Ectodermal cell (in vitro differentiated cells): ENCODE measurements around the gene CACNG4.

Experiments
- H3K27ac ChIP-seq: 2 replicates; pipeline ENCODE4 v1.7.0; 2013; ENCODE audit warnings: mild to moderate bottlenecking, low read depth, low read length; ENCODE audit not compliant: insufficient read depth, poor library complexity, severe bottlenecking
- H3K27me3 ChIP-seq: 2 replicates; pipeline ENCODE4 v1.7.0; 2013; ENCODE audit warnings: mild to moderate bottlenecking, low read length; ENCODE audit not compliant: insufficient read depth, control insufficient read depth, poor library complexity, severe bottlenecking
- H3K36me3 ChIP-seq: one replicate; pipeline ENCODE4 v1.7.0; 2013; ENCODE audit warnings: low read length; ENCODE audit not compliant: control insufficient read depth, insufficient read depth
- H3K4me1 ChIP-seq: one replicate; pipeline ENCODE4 v1.7.0; 2013; ENCODE audit warnings: low read length; ENCODE audit not compliant: control insufficient read depth, insufficient read depth
- H3K4me3 ChIP-seq: 2 replicates; pipeline ENCODE4 v1.7.0; 2013; ENCODE audit warnings: low read depth, low read length, control low read depth; ENCODE audit not compliant: insufficient read depth
- H3K9me3 ChIP-seq: 2 replicates; pipeline ENCODE4 v1.7.0; 2013; ENCODE audit warnings: mild to moderate bottlenecking, low read length, moderate library complexity; ENCODE audit not compliant: control insufficient read depth
- WGBS, 2 experiments: methylation state at CpG; one replicate each; pipeline ENCODE4 v1.1.7; 2013; ENCODE audit warnings: missing lambda C conversion rate in 2 of 2; 5-methylcytosine and 5-hydroxymethylcytosine counted together

CACNG4 gene

GRCh38 chr17:67071595-67071994 is 107.1 kb downstream of the CACNG4 start:
- Histone ChIP-seq H3K4me3 (no peak overlapping the region), H3K9me3 (no peaks in the 10 kb centered on the region), H3K4me1 (no peaks in the 10 kb centered on the region), H3K27me3 (no peaks in the 10 kb centered on the region), H3K27ac (no peak overlapping the region), H3K36me3 (no peaks in the 10 kb centered on the region)

GRCh38 chr17:67072885-67073284 is 108.4 kb downstream of the CACNG4 start:
- H3K9me3 ChIP-seq: no peaks in the 10 kb centered on the region
- H3K27ac ChIP-seq: no peak overlapping the region
- WGBS, 2 experiments: 92 to 94% methylated on average over 2 to 3 of the region's 3 CpGs
- H3K36me3 ChIP-seq: no peaks in the 10 kb centered on the region
- H3K4me1 ChIP-seq: no peaks in the 10 kb centered on the region
- H3K27me3 ChIP-seq: no peaks in the 10 kb centered on the region
- H3K4me3 ChIP-seq: no peak overlapping the region

DNA sequence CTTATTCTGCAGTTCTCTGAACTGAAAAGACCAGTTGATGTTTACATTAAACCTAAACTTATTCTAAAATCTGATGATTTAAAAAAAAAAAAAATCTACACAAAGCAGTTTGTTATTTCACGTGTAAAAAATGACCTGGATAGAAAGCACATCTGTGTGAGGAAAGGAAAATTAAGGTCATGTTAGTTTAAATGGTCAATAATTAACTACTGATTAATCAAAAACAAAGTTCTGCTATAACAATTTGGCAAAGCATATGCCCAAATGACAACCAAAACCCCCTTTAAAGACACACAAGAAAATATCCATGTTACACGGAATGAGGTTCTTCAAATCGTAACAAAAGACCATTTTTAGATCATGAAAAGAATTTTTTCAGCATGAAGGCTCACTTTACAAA is 110.3 kb downstream of the CACNG4 start:
- 81 to 91% methylated on average over 2 of the region's 3 CpGs for WGBS, 2 experiments
- H3K27ac ChIP-seq: no peak overlapping the region
- H3K27me3 ChIP-seq: no peaks in the 10 kb centered on the region
- H3K36me3 ChIP-seq: no peaks in the 10 kb centered on the region
- H3K4me3 ChIP-seq: no peak overlapping the region
- H3K9me3 ChIP-seq: no peaks in the 10 kb centered on the region
- no peaks in the 10 kb centered on the region for H3K4me1 ChIP-seq

GRCh38 chr17:67076290-67076689 is 111.8 kb downstream of the CACNG4 start:
- Histone ChIP-seq H3K4me1 (no peaks in the 10 kb centered on the region), H3K27ac (no peak overlapping the region), H3K4me3 (no peak overlapping the region), H3K36me3 (no peaks in the 10 kb centered on the region), H3K27me3 (no peaks in the 10 kb centered on the region), H3K9me3 (no peaks in the 10 kb centered on the region)
- 92 to 94% methylated on average over 7 of the region's 7 CpGs for WGBS, 2 experiments

DNA sequence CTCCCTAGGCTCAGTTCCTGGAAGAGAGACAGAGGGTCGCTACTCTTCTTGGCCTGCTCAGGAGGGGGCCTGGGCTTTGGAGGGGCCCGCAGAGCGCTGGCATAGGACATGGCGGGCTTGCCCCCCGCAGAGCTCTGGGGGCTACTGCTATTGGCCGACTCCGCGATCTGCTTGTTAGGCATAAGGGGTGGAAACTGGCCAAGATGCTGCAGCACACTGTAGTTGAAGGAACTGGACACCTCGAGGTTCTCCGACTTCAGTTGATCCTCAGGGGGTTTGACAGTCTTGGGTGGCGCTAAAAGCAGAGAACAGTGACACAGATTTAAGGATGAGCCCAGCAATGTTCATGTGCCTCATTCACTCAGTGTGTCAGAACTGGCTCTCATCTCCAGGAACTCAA is 113.8 kb downstream of the CACNG4 start:
- 95 to 96% methylated on average over 11 of the region's 11 CpGs for WGBS, 2 experiments
- no peak overlapping the region for H3K27ac ChIP-seq

GRCh38 chr17:67079491-67079890 is 115.0 kb downstream of the CACNG4 start:
- WGBS, 2 experiments: 93% methylated on average over 2 of the region's 2 CpGs
- H3K9me3 ChIP-seq: no peaks in the 10 kb centered on the region
- H3K4me3 ChIP-seq: no peak overlapping the region
- H3K36me3 ChIP-seq: no peaks in the 10 kb centered on the region
- H3K4me1 ChIP-seq: no peaks in the 10 kb centered on the region
- no peaks in the 10 kb centered on the region for H3K27me3 ChIP-seq
- H3K27ac ChIP-seq: no peak overlapping the region

More for the DNA sequence above, 113.8 kb downstream of the CACNG4 start:
- H3K4me1 ChIP-seq: no peaks in the 10 kb centered on the region
- no peak overlapping the region for H3K4me3 ChIP-seq
- no peaks in the 10 kb centered on the region for H3K27me3 ChIP-seq
- no peaks in the 10 kb centered on the region for H3K36me3 ChIP-seq
- H3K9me3 ChIP-seq: no peaks in the 10 kb centered on the region

- WGBS, 2 experiments: 87 to 94% methylated on average over 2 of the region's 2 CpGs
- Histone ChIP-seq H3K27ac (no peak overlapping the region), H3K4me1 (no peaks in the 10 kb centered on the region), H3K9me3 (no peaks in the 10 kb centered on the region), H3K4me3 (no peak overlapping the region), H3K36me3 (no peaks in the 10 kb centered on the region), H3K27me3 (no peaks in the 10 kb centered on the region)
Measured at GRCh38 chr17:67080804-67081203, 116.3 kb downstream of the CACNG4 start.

DNA sequence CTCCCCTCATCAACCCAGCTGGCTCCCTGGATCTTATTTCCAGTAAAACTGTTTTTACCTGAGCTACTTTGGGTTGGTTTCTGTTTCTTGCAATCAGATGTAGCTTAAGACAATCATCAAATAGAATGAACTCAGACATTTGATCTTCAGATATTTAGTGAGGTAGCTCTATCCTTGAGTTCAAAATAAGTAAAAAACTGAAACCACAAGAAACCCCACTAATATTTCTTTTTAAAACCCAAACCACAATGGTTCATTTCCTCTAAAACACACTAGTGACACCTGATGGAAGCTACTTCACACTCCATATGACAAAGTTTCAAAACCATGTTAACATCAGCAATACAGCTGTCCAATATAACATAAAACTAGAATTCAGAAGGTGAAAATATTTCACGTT is 117.6 kb downstream of the CACNG4 start:
- H3K36me3 ChIP-seq: no peaks in the 10 kb centered on the region
- no peak overlapping the region for H3K4me3 ChIP-seq
- no peaks in the 10 kb centered on the region for H3K4me1 ChIP-seq
- WGBS, 2 experiments: no CpG with 5 or more reads among the region's 1 CpG
- H3K9me3 ChIP-seq: no peaks in the 10 kb centered on the region
- H3K27ac ChIP-seq: no peak overlapping the region
- H3K27me3 ChIP-seq: no peaks in the 10 kb centered on the region
